MM.1S (cell line): Measurements from ENCODE around the gene FAM83G.

Source experiments
- DNase-seq: peaks from one replicate; pipeline ENCODE4 v3.0.0-alpha.2; 2015
- H2AFZ ChIP-seq: fragments of 300-600 bp; sonication (generic); 2 replicates; pipeline ENCODE4 v1.6.0; 2016; ENCODE audit warnings: antibody characterized with exemption, low read length
- H3F3A ChIP-seq: fragments of 300-600 bp; sonication (generic); 2 replicates; pipeline ENCODE4 v1.6.1; 2016; ENCODE audit warnings: mild to moderate bottlenecking, antibody characterized with exemption, low read length, moderate library complexity, mixed read lengths; ENCODE audit not compliant: insufficient read depth
- H3K27ac ChIP-seq: fragments of 300-600 bp; sonication (generic); 2 replicates; pipeline ENCODE4 v1.5.1; 2016; ENCODE audit warnings: mild to moderate bottlenecking, low read length
- H3K27me3 ChIP-seq: fragments of 300-600 bp; sonication (generic); replicated peaks from 2 replicates; pipeline ENCODE4 v1.6.0; 2016; ENCODE audit warnings: low read length; ENCODE audit not compliant: insufficient read depth
- H3K36me3 ChIP-seq: fragments of 300-600 bp; sonication (generic); replicated peaks from 2 replicates; pipeline ENCODE4 v1.6.1; 2016; ENCODE audit warnings: mild to moderate bottlenecking, low read length, mixed read lengths; ENCODE audit not compliant: insufficient read depth
- H3K4me1 ChIP-seq: fragments of 300-600 bp; sonication (generic); 2 replicates; pipeline ENCODE4 v1.6.1; 2016; ENCODE audit warnings: low read length, mixed read lengths
- H3K4me2 ChIP-seq: fragments of 300-600 bp; sonication (generic); 2 replicates; pipeline ENCODE4 v1.6.0; 2016; ENCODE audit warnings: low read depth, low read length
- H3K4me3 ChIP-seq: fragments of 300-600 bp; sonication (generic); 2 replicates; pipeline ENCODE4 v1.5.1; 2016; ENCODE audit warnings: low read length, mixed read lengths
- H3K79me2 ChIP-seq: fragments of 300-600 bp; sonication (generic); 2 replicates; pipeline ENCODE4 v1.6.1; 2016; ENCODE audit warnings: mixed run types, low read length, mixed read lengths
- H3K9ac ChIP-seq: fragments of 300-600 bp; sonication (generic); 2 replicates; pipeline ENCODE4 v1.6.1; 2016; ENCODE audit warnings: low read length, mixed read lengths
- H3K9me2 ChIP-seq: fragments of 300-600 bp; sonication (generic); replicated peaks from 2 replicates; pipeline ENCODE4 v1.6.1; 2016; ENCODE audit warnings: mild to moderate bottlenecking, low read length, mixed read lengths; ENCODE audit not compliant: insufficient read depth
- H3K9me3 ChIP-seq: fragments of 300-600 bp; sonication (generic); replicated peaks from 2 replicates; pipeline ENCODE4 v1.6.1; 2016; ENCODE audit warnings: mild to moderate bottlenecking, low read length, mixed read lengths; ENCODE audit not compliant: insufficient read depth
- H4K20me1 ChIP-seq: fragments of 300-600 bp; sonication (generic); 2 replicates; pipeline ENCODE4 v1.6.1; 2016; ENCODE audit warnings: mild to moderate bottlenecking, low read length, moderate library complexity, mixed read lengths; ENCODE audit not compliant: insufficient read depth
- EZH2 ChIP-seq: fragments of 300-600 bp; sonication (generic); optimal IDR thresholded peaks from 2 replicates; pipeline ENCODE3; 2017; ENCODE audit warnings: low read depth, mild to moderate bottlenecking, antibody characterized with exemption, low read length, mixed read lengths
- EZH2phosphoT487 ChIP-seq: fragments of 300-600 bp; sonication (generic); IDR thresholded peaks from 2 replicates; pipeline ENCODE4 v1.6.1; 2018; ENCODE audit warnings: antibody characterized with exemption, low read length
- TF ChIP-seq, protein P1 (sequence below): fragments of 300-600 bp; sonication (generic); IDR thresholded peaks from 2 replicates; pipeline ENCODE4 v1.5.1; 2016; ENCODE audit warnings: antibody characterized with exemption, low read length, mixed read lengths

Gene FAM83G

DNA sequence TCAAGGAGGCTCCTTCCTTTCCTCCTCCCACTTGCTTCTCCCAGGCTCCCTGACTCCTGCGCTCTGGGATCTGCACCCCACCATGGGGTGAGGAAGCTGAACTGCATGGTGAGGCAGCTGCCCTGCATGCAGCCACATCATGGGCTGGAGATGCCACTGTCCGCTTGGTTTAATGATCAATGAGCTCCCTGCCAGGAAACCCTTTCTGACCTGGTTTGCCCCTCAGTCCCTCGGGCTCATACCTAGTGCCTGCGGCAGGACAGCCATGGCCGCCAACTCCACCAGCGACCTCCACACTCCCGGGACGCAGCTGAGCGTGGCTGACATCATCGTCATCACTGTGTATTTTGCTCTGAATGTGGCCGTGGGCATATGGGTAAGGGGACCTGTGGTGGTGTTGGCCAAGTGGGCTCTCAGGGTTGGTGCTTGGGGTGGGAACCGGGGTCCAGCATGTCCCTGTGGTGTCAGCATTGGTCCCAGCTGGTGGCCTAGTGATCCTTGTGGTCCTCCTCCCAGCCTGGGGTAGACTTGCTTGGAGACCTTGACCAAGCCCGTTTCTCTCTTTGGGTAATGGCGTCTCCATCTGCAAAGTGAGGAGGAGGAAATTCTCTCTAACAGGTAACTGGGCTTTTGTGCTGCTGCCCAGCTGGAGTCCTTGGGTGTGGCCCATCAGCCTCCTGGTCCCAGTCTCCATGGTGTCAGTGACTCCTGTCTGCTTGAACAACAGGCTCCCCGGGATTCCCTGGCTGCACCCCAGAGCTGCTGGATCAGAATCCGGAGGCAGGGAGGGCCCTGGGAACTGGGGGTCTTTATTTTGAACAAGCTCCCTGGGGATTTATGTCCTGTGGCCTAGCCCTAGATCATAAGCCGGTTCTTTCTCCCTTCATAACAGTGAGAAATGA, 52.4 kb downstream of the FAM83G start, which contains the start of gene SLC5A10:
TSS of gene SLC5A10 (plus strand) at position 225 of the 902 bp plus-strand sequence. CDS start at position 266, 41 bp downstream.
- no peaks in the 10 kb centered on the region for H3F3A ChIP-seq
- no peak within 1 kb of the TSS for H3K4me2 ChIP-seq
- H3K4me3 ChIP-seq, result no peak within 1 kb of the TSS
- no peaks in the 10 kb centered on the region; the same call in 1 of the 2 replicates for H3K27me3 ChIP-seq
- peaks cover 4% of the 10 kb centered on the region; the same call in 1 of the 2 replicates for H3K4me1 ChIP-seq
- H3K27ac ChIP-seq, result no peak within 1 kb of the TSS
- no peak for DNase-seq
- no peaks in the 10 kb centered on the region for H3K79me2 ChIP-seq
- no peaks in the 10 kb centered on the region for H3K9me2 ChIP-seq
- H4K20me1 ChIP-seq, result no peaks in the 10 kb centered on the region
- TF ChIP-seq EZH2, result no peak
- TF ChIP-seq EZH2phosphoT487, result no peak
- TF ChIP-seq, protein P1, sequence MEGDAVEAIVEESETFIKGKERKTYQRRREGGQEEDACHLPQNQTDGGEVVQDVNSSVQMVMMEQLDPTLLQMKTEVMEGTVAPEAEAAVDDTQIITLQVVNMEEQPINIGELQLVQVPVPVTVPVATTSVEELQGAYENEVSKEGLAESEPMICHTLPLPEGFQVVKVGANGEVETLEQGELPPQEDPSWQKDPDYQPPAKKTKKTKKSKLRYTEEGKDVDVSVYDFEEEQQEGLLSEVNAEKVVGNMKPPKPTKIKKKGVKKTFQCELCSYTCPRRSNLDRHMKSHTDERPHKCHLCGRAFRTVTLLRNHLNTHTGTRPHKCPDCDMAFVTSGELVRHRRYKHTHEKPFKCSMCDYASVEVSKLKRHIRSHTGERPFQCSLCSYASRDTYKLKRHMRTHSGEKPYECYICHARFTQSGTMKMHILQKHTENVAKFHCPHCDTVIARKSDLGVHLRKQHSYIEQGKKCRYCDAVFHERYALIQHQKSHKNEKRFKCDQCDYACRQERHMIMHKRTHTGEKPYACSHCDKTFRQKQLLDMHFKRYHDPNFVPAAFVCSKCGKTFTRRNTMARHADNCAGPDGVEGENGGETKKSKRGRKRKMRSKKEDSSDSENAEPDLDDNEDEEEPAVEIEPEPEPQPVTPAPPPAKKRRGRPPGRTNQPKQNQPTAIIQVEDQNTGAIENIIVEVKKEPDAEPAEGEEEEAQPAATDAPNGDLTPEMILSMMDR, result no peak
- H2AFZ ChIP-seq, result no peak within 1 kb of the TSS
- no peaks in the 10 kb centered on the region for H3K9me3 ChIP-seq
- no peak within 1 kb of the TSS for H3K9ac ChIP-seq
- H3K36me3 ChIP-seq, result no peaks in the 10 kb centered on the region

DNA sequence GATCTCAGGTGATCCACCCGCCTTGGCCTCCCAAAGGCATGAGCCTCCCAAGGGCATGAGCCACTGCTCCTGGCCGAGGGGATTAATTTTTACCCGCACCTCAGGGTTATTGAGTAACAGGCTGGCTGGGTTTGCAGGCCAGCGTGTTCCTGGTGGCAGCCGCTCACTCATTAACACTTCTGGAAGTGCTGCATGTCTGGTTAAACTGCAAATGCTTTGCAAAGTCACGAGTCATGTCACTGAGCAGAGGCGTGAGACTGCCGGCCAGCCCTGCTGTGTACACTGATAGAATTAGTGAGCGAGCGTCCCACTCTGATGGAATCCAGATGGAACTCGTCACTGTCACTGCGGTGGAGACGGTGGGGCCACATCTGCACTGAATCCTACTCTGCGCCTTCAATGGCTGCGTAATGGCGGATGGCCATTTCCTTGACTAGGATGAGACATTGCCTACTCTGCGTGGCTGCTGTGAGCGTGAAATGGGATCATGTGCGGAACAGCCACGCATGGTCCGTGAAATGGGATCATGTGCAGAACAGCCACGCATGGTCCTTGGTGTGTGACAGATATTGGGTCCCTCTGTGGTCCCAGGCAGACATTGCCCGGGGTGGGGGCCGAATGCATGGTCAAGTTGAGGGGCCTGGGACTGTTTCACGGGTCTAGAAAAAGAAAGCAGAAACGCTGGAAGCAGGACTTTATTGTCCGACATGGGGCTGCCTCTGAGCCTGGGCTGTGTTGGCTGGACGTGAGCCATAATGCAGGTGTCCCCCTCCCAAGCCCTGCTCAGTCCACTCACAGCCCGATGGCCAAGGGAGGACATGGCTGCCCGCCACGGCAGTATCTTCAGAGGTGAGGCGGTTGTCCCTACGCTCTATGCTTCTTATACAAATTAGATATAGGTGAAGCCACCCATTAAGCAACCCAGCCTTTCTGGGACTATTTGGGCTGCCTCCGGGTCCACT, 53.3 kb downstream of the FAM83G start:
- Histone ChIP-seq H4K20me1 (no peaks in the 10 kb centered on the region), H2AFZ (no peak overlapping the region), H3K79me2 (no peaks in the 10 kb centered on the region), H3F3A (no peaks in the 10 kb centered on the region), H3K4me2 (no peak overlapping the region), H3K36me3 (no peaks in the 10 kb centered on the region), H3K9me3 (no peaks in the 10 kb centered on the region), H3K9ac (no peak overlapping the region), H3K4me3 (no peak overlapping the region), H3K4me1 (peaks cover 4% of the 10 kb centered on the region; the same call in 1 of the 2 replicates), H3K9me2 (no peaks in the 10 kb centered on the region), H3K27me3 (no peaks in the 10 kb centered on the region; the same call in 1 of the 2 replicates), H3K27ac (no peak overlapping the region)
- no peak for DNase-seq
- TF ChIP-seq EZH2phosphoT487 (no peak), EZH2 (no peak)
- TF ChIP-seq, protein P1, result no peak

DNA sequence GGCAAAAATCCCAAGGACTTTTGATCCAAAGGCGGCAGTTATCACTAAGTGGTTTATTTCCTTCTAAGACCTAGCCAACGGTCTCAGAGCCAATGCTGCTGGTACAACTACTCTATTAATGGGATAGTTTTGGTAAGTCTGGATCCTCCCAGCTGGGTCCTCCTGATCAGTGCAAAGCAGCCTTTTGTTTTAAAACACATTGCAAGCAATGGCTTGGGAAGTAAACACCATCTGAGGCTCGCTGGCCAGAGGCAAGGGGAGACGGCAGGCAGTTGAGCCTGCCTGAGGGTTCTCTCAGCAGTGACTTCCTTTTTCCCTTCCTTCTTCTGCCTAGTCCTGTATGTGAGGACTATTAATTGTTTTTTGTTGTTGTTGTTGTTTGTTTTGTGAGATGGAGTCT, 54.2 kb downstream of the FAM83G start:
- no peaks in the 10 kb centered on the region for H3F3A ChIP-seq
- H3K9me2 ChIP-seq, result no peaks in the 10 kb centered on the region
- H3K27ac ChIP-seq, result no peak overlapping the region
- no peaks in the 10 kb centered on the region; the same call in 1 of the 2 replicates for H3K27me3 ChIP-seq
- no peak for DNase-seq
- H3K4me3 ChIP-seq, result no peak overlapping the region
- H3K9me3 ChIP-seq, result no peaks in the 10 kb centered on the region
- no peaks in the 10 kb centered on the region for H4K20me1 ChIP-seq
- no peak overlapping the region for H2AFZ ChIP-seq
- H3K36me3 ChIP-seq, result no peaks in the 10 kb centered on the region
- no peak overlapping the region for H3K9ac ChIP-seq
- H3K4me2 ChIP-seq, result no peak overlapping the region
- peaks cover under 1% of the 10 kb centered on the region; the same call in 1 of the 2 replicates for H3K4me1 ChIP-seq
- no peaks in the 10 kb centered on the region for H3K79me2 ChIP-seq
- no peak for TF ChIP-seq EZH2phosphoT487
- TF ChIP-seq, protein P1, result no peak
- no peak for TF ChIP-seq EZH2
